Measurements from ENCODE around the gene TRPM1.
A peak's percentile ranks its signal among the peaks of the same experiment; 100 is the strongest.

DNA sequence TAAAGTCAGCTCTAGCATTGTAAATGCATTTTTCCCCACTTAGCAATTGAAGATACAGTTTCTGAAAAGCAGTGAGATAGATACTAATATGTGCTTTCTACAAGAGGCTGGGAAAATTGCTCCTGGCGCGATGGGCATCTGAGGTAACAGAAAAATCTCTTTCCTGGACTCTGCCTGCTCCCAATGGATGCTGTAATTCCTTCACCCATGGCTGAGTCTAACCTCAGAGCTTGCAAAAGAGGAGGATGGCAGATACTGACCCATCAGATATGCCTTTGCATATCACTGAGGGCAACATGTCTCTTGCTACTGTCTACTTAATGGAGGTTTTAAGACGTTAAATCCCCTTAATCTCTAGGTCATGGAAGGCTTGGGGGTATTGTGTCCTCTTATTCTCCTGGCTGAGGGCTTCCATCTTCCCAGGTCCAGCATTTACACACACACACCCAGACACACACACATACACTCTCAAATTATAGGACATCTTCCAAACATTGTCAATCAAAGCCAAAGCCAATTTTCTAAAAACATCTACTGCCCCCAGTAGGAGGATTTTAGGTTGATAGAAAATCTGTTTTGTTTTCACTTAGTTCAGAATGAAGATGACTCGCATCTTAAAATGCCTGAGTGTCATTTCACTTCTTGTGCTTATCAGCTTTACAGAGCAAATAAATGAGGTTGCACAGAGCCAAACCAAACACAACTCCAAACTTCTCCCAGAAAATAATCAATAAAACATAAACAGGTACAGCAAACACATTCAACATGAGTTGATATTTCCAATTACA is 2.4 kb downstream of the TRPM1 start:
- TF ChIP-seq, protein P1, sequence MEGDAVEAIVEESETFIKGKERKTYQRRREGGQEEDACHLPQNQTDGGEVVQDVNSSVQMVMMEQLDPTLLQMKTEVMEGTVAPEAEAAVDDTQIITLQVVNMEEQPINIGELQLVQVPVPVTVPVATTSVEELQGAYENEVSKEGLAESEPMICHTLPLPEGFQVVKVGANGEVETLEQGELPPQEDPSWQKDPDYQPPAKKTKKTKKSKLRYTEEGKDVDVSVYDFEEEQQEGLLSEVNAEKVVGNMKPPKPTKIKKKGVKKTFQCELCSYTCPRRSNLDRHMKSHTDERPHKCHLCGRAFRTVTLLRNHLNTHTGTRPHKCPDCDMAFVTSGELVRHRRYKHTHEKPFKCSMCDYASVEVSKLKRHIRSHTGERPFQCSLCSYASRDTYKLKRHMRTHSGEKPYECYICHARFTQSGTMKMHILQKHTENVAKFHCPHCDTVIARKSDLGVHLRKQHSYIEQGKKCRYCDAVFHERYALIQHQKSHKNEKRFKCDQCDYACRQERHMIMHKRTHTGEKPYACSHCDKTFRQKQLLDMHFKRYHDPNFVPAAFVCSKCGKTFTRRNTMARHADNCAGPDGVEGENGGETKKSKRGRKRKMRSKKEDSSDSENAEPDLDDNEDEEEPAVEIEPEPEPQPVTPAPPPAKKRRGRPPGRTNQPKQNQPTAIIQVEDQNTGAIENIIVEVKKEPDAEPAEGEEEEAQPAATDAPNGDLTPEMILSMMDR (IDR thresholded peaks at IDR 0.05) = peak in 1 of 7 experiments; percentile 13
- no peak for TF ChIP-seq POLR2A (IDR thresholded peaks at IDR 0.05)

Measured in body of pancreas (tissue), 4 donors.